Stimulated activated naive CD4-positive, alpha-beta T cell (primary cell): ENCODE results near the gene EFCAB7.

Experiments used
- DNase-seq, 6 experiments: peaks; one replicate each; lab custom pipeline; 2025; lab: John Stamatoyannopoulos, UW

EFCAB7 gene

DNA sequence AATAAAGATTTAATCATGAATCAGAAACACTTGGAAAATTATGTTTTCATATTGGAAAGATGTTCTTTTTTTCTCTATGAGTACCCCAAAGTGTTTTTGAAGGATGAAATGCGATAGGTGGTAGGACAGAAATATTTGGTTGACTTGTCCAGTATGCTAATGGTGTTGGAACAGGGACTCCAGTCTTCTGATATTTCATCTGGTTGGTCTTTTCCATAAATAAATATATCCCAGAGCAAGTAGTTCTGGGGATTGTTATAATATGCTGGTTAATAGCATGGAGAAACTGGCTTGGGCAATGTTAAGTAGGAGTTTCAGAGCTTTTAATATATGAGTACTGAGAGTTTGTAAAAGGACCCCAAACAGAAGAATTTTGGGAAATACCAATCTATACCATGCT lies 78.6 kb downstream of the EFCAB7 start:
- no peak for DNase-seq

DNA sequence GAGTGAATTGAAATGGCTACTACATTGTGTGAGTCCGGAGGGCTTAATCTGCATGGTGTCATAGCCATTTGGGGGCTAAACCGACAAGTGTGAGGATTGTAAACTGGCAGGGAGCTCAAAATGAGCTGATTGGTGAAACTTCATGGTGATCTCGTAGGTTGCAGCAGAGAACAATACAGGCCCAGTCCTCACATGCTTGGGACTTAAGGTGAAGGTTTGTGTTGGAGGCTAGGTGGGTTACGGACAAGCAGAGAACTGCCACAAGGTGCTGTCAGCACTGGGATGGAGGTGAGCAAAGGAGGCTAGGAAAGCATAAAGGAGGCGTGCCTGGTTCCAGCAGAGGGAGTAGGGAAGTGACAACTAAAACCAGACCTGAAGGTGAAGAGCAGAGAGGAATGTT lies 79.3 kb downstream of the EFCAB7 start:
- no peak for DNase-seq

DNA sequence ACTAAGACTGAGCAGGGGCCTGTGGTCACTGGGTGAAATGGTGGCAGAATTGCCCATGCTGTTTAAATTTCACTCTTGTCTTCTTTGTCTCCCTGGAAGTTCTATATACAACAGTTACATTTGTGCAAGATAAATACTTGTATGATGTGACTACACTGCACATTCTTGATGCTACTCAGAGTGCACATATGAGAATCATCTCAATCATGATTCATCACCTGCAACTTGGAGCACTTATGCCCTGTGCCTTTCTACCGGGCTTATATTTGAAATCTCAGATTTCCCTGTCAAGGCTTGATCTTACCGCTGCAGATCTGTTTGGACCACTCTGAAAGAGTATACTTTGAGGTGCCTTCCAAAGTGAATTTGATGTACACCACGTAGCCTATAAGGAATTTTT lies 80.5 kb downstream of the EFCAB7 start:
- DNase-seq: no peak

DNA sequence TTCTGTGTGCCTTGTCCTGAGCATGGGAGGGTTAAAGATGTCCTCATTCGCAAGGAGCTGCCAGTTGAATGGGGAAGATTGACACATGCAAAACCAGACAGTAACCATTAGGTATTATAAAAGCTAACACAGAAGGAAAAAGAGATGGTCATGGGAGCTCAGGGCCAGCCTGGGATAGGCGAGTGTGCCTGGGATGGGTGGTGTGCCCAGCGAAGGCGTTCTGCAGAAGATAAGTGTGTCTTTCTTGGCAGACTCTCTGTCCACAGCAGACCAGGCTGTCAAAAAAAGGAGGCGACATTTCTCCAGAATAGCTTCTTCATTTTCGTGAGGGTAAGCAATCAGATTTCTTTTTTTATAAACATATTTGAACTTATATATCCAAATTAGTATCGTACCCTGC lies 84.0 kb downstream of the EFCAB7 start:
- DNase-seq: no peak

DNA sequence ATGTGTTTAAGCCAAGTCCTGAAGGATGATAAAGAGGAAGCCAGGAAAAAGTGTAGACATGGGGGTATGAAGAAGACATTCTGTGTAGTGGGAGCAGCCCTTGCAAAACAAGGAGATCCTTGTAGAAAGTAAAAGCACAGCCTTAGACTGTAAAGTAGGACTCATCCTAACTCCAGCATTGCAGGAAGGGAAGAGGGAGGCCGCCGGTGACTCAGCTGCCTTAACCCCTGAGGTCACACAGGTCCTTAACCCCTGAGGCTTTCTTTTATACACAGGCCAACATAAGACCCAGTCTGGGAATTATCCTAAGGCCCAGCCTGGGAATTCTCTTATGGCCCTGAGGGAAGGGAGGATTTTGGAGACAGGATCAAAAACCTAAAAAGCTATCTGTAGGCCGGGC lies 87.9 kb downstream of the EFCAB7 start:
- no peak for DNase-seq

DNA sequence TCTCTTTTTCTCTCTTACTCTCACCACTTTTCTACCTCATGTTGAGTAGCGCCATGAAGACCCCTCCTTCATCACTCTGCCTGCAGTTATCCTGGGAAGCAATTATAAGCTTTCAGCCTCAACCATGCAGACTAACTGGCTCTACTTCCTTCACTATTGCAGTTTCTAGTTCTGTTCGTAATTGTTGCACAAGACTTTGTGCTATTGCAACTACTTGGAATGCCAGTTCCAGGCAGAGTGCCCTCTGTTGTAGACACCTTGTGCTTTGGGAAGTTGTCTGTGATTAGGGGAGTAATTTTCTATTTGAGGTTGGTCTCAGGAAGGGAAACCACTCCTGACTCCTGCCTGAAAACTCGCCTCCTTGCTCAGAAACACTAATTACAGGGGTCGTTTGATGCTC lies 89.2 kb downstream of the EFCAB7 start:
- no peak for DNase-seq

DNA sequence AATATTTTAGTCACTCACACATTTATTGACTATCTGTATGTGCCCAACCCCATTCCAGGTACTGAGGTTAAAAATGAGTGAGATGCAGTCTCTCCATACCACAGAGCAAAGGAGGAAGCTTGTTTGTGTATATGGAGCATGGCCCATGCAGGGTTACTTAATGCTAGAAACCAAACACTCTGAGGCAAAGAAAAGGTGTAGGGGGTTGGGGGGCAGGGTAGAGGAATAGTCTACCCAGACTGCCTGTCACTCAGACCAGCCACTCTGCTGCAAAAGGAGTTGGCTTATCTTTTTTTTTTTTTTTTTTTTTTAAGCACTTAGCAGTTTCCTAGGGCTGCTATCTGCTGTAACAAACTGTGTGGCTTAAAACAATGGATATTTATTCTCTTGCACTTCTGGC lies 89.6 kb downstream of the EFCAB7 start:
- no peak for DNase-seq

DNA sequence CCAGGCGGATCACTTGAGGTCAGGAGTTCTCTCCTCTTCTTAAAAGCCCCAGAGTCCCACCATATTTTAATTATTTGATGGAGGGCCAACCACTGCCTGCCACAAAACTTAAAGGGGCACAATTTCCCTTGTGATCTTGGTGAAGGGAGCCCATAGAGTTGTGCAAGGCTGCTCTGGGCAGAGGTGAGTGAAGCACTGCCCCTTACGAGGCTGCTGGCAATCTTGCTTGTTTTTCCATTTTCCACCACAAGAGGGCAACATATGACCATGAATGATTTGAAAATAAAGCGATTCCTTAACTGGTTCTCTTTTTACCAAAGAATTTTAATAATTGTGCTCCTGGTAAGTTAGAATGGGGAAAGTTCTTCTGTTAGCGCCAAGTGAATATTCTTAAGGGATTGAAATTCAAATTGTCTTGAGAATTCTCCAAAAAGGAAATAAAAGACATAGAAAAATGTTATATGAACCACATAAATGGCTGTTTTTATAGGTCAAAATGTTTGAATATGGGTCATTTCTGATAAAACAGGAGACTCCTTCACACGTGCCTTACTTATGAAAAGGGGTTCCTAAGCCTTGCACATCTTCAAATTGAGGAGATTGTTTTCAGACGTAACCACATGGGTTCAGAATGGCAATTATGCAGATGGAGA lies 92.6 kb downstream of the EFCAB7 start:
- peak; percentile 9 to 84 (median 42) for DNase-seq

DNA sequence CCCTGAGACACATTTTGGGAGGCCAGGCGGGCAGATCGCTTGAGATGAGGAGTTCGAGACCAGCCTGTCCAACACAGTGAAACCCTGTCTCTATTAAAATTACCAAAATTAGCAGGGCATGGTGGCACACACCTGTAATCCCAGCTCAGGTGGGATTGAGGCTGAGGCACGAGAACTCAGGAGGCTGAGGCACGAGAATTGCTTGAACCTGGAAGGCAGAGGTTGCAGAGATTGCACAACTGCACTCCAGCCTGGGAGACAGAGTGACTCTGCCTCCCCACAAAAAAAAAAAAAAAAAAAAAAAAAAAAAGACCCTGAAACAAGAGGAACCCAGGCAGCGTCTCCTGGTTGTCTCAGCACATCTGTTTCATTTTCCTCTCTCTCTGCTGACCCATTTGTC lies 94.1 kb downstream of the EFCAB7 start:
- DNase-seq: no peak

DNA sequence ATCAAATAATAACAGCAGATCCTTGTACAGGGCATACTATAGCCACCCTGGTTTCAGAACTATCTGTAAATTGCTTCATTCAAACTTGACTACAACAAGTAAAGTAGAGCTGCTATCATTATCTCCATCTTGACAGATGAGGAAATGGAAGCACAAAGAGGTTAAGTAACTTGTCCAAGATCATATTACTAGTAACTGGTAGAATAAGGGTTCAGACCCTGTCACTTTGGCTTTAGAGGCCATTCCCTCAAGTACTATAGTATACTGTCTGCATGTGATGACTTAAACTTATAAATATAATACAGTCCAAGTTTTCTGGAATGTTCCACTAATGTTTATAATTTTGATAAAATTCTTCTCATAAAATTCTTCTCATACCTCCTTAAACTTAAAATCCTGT lies 94.7 kb downstream of the EFCAB7 start:
- DNase-seq: no peak

DNA sequence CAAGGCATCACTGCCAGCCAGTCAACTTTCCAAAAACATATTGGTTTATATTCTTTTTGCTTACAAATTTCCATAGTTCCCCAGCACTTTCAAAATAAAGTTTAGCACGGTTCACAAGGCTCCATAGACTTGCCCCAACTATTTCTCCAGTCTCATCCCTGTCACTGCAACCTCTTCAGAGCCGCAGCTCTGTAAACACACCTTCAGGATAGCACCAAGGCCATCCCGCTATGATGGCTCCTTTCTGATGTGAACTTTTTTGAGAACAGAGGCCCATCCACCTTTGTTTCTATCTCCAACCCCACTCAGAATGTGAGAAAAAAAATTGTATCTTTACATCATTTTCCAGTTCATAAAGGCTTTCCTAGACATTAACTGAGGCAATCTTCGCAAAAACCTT lies 96.2 kb downstream of the EFCAB7 start:
- DNase-seq: no peak

DNA sequence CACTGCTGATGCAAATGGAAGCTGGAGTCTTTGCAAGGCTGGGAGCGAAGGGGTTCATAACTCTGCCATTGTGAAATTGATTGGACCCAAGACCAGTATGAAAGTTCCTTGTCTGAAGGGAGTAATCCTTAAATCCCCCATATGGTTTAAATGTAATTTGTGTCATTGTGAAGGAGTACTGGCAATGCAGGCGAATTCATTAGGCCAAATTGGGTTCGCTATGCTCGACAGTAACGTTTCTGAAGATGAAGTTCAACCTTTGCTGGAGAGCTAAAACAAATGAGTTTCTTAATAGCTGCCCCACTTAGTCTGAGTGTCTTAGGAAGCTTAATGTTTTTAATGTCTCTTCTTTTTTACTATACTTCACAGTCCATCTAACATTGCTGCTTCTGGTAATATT lies 97.3 kb downstream of the EFCAB7 start:
- no peak for DNase-seq

DNA sequence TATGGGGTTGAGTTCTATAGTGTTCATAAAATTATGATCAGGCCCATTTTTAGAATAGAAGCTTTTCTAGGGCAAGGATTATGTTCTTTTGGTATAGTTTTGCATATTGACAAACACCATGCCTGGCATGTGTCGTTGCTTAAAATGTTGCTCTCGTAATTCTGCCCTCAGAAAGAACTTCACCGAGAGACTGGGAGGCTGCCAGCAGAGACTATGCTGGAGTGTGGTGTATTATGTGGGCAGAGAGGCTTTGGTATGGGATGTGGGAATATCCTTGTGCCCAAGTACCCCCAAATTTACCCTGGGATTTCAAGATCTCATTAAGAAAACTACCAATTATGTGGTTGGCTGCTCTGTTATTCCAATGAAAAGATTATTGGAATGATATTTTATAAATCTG lies 97.8 kb downstream of the EFCAB7 start:
- DNase-seq: no peak

DNA sequence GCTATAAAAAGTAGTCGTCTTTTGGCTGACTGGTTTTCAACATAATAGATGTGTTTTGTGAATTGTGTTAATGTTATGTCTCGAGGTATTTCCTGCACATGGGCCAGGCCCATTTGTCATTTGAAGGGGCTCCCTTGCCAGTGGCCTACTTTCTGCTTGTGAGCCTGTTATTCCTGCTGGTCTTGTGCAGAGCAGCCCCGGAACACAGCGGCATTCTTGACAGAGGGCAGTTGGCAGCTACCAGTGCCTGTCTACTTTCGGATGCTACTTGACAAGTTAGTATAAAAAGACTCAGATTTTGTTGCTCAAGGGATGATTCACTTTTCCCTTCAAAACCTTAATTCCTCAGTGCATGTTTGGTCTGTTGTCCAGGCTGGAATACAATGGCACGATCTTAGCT lies 98.4 kb downstream of the EFCAB7 start:
- no peak for DNase-seq
